ENCODE results near the gene GRSF1. TPM values are rescaled to one million over a fixed set of nuclear protein-coding genes. Genes with fewer than 3 reads are reported as not detected.

GRSF1 gene
- total and polyA plus RNA-seq, 10 donors, result 31.1 to 48.2 (median 39.6) TPM

DNA sequence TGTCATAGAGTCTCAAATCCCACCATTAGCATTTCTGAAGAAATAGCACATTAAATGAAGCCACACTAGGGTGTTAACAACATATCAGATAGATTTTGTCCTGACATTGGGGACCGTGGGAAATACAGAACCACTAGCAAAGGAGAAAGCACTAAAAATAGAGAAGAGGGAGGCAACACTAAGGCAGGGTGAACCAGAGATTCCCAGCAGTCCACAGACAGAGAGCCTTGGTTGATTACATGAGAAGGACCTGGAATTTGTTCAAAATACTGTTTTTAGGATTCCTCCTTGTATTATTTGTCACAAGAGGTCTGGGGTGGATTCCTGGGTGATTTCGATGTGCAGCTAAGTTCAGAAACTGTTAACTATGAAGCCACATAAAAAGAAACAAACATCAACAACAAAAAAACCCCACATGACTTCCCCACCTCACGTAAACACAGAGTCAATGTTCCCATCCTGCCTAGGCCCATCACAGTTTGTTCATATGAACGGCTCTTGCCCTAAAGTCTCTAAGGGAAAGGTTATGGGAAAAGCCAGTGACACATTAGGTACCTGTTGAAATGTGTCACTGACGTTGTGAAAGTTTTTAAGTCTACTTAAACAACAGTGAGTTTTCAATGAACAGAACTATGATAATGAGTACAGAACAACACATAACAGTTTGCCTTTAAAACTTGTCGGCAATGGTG lies 23.6 kb upstream of the GRSF1 start:
- no peaks in the 10 kb centered on the region for H3K36me3 ChIP-seq
- intact Hi-C loops (cut with DNase I; ENCODE audit: low total_unique reads), result no loop called here
- no peak overlapping the region for H3K4me3 ChIP-seq
- 52 to 64% (median 55%) methylated on average over 6 of the region's 6 CpGs for WGBS, 5 donors
- no peak overlapping the region for H3K27ac ChIP-seq
- TF ChIP-seq, protein P1, sequence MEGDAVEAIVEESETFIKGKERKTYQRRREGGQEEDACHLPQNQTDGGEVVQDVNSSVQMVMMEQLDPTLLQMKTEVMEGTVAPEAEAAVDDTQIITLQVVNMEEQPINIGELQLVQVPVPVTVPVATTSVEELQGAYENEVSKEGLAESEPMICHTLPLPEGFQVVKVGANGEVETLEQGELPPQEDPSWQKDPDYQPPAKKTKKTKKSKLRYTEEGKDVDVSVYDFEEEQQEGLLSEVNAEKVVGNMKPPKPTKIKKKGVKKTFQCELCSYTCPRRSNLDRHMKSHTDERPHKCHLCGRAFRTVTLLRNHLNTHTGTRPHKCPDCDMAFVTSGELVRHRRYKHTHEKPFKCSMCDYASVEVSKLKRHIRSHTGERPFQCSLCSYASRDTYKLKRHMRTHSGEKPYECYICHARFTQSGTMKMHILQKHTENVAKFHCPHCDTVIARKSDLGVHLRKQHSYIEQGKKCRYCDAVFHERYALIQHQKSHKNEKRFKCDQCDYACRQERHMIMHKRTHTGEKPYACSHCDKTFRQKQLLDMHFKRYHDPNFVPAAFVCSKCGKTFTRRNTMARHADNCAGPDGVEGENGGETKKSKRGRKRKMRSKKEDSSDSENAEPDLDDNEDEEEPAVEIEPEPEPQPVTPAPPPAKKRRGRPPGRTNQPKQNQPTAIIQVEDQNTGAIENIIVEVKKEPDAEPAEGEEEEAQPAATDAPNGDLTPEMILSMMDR (IDR thresholded peaks at IDR 0.05 in 8 of 11, conservative IDR thresholded peaks at IDR 0.05 in 3 of 11), result no peak
- TF ChIP-seq POLR2AphosphoS5 (IDR thresholded peaks at IDR 0.05) (no peak), POLR2A (IDR thresholded peaks at IDR 0.05) (no peak)
- no peaks in the 10 kb centered on the region for H3K27me3 ChIP-seq (replicated peaks in 1 of 7)
- DNase-seq, result no peak
- no peaks in the 10 kb centered on the region for H3K9me3 ChIP-seq
- H3K4me1 ChIP-seq, result peaks cover 0 to 3% (median 0%) of the 10 kb centered on the region in 6 donors

DNA sequence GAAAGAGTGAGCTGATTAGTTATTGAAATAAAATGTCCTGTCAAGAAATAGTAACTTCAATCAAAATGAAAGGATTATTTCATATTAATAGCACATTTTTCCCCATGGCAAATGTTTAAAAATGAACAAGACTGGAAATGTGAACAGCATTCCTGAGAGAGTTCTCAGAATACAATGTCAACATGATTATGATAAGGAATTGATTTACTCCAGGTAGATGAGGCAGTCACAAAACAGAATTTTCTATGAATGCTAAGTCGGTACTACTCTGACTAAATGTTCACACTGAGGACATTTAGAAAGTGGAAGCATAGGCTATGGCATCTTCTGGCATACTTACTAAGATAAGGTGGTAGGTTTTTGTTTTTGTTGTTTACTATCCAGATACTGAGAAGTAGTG lies 19.4 kb upstream of the GRSF1 start:
- Histone ChIP-seq H3K9me3 (no peaks in the 10 kb centered on the region), H3K27ac (no peak overlapping the region), H3K36me3 (no peaks in the 10 kb centered on the region), H3K4me1 (peaks cover 0 to 1% (median 0%) of the 10 kb centered on the region in 6 donors), H3K27me3 (replicated peaks in 1 of 7) (no peaks in the 10 kb centered on the region), H3K4me3 (no peak overlapping the region)
- no peak for DNase-seq
- TF ChIP-seq, protein P1 (IDR thresholded peaks at IDR 0.05 in 8 of 11, conservative IDR thresholded peaks at IDR 0.05 in 3 of 11), result no peak
- WGBS, 5 donors, result 80 to 100% (median 95%) methylated on average over 1 of the region's 1 CpG
- intact Hi-C loops (cut with DNase I; ENCODE audit: low total_unique reads), result no loop called here

DNA sequence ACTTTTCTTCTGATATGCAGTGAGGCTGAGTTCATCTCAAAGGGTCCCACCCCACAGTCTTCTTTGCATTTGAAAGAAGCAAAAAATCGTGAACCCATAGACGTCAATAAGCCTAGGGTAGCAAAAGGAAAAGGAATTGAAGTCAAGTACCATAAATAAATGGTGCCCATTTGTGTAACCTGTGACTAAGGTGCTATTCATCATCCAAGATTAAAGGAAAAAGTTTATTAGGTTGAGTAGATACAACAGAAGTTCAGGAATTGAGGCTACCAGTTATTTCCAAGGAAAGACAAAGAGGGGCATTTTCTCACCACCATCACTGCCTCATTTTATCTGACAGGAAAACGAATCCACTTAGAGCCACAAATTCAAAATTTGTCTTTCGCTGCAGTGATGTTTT lies 18.8 kb upstream of the GRSF1 start:
- Histone ChIP-seq H3K4me1 (peaks cover 0 to 8% (median 0%) of the 10 kb centered on the region in 6 donors), H3K4me3 (no peak overlapping the region), H3K27me3 (replicated peaks in 1 of 7) (no peaks in the 10 kb centered on the region), H3K27ac (no peak overlapping the region), H3K36me3 (no peaks in the 10 kb centered on the region), H3K9me3 (no peaks in the 10 kb centered on the region)
- 86 to 97% (median 91%) methylated on average over 4 of the region's 4 CpGs for WGBS, 5 donors
- intact Hi-C loops (cut with DNase I; ENCODE audit: low total_unique reads), result no loop called here
- DNase-seq, result no peak
- TF ChIP-seq, protein P1 (IDR thresholded peaks at IDR 0.05 in 8 of 11, conservative IDR thresholded peaks at IDR 0.05 in 3 of 11), result no peak
- TF ChIP-seq POLR2AphosphoS5 (IDR thresholded peaks at IDR 0.05) (no peak), POLR2A (IDR thresholded peaks at IDR 0.05) (no peak)

DNA sequence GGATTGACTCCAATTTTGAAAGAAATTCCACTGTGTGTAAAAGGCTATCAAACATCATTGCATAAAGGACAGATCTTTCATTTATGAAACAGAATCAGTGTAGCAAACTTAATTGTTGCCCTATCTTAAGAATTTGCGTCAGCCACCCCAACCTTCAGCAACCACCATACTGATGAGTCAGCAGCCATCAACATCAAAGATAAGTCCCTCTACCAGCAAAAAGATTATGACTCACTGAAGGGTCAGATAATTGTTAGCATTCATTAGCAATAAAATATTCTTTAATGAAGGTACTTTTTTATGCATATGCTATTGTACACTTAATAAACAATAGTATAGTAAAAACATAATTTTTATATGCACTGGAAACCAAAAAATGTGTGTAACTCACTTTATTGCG lies 15.8 kb upstream of the GRSF1 start:
- no peaks in the 10 kb centered on the region for H3K9me3 ChIP-seq
- H3K27ac ChIP-seq, result no peak overlapping the region
- peaks cover 0 to 13% (median 0%) of the 10 kb centered on the region in 6 donors for H3K4me1 ChIP-seq
- WGBS, 5 donors, result 94 to 98% (median 96%) methylated on average over 2 of the region's 2 CpGs
- intact Hi-C loops (cut with DNase I; ENCODE audit: low total_unique reads), result no loop called here
- no peak for TF ChIP-seq POLR2A (IDR thresholded peaks at IDR 0.05)
- TF ChIP-seq, protein P1 (IDR thresholded peaks at IDR 0.05 in 8 of 11, conservative IDR thresholded peaks at IDR 0.05 in 3 of 11), result no peak
- TF ChIP-seq POLR2AphosphoS5 (IDR thresholded peaks at IDR 0.05), result no peak
- H3K4me3 ChIP-seq, result no peak overlapping the region
- H3K36me3 ChIP-seq, result no peaks in the 10 kb centered on the region
- DNase-seq, result no peak
- no peaks in the 10 kb centered on the region for H3K27me3 ChIP-seq (replicated peaks in 1 of 7)

Data from spleen (tissue), 11 donors.